ENCODE results near the gene RUVBL1.

- TF ChIP-seq SIN3A (IDR thresholded peaks at IDR 0.05; ENCODE audit: borderline replicate concordance, insufficient read depth, low read length) (no peak), POLR2AphosphoS5 (IDR thresholded peaks at IDR 0.05; ENCODE audit: low read depth, low read length) (no peak)
Observed at GRCh38 chr3:128067489-128067888, 56.1 kb downstream of the RUVBL1 start.

All from PFSK-1 (cell line).